ENCODE results near the gene AUTS2.

Gene AUTS2

GRCh38 chr7:70027867-70028266, 429.6 kb downstream of the AUTS2 start:
- Histone ChIP-seq H3K4me3 (ENCODE audit: low read length) (no peak overlapping the region), H3K27me3 (ENCODE audit: insufficient read depth, low read length, poor library complexity) (no peaks in the 10 kb centered on the region)
- WGBS (ENCODE audit: extremely low coverage, insufficient coverage, low lambda C conversion rate), result no CpG with 5 or more reads among the region's 4 CpGs

DNA sequence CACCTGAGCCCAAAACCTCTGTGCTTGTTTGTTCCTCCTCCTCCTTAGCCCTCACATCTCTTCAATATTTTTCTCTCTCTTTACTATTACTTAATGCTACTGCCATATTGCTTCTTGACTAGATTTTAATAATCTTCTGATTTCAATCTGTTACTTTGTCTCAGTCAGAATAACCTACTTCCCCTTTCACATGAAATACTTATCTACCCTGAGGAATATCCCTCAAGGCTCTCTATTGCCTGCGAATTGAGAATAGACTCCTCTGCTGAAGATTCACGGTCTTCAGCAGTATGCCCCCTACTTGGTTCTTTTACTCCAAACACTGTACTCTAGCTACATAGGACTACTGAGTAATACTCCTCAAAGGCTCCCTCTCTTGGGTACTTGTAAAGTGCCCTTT, 430.3 kb downstream of the AUTS2 start:
- no peak overlapping the region for H3K23ac ChIP-seq (ENCODE audit: low read length)
- H3K4ac ChIP-seq (ENCODE audit: low read depth, low read length), result no peak overlapping the region
- H2BK120ac ChIP-seq (ENCODE audit: low read depth, low read length), result no peak overlapping the region
- no peak overlapping the region for H3K27ac ChIP-seq (ENCODE audit: low read depth, low read length)
- H2BK15ac ChIP-seq (replicated peaks; ENCODE audit: low read depth), result no peak overlapping the region
- H3K18ac ChIP-seq (ENCODE audit: low read length), result no peak overlapping the region
- no peaks in the 10 kb centered on the region for H3K79me2 ChIP-seq (ENCODE audit: control insufficient read depth, insufficient read depth, low read length)
- H3K9ac ChIP-seq (ENCODE audit: low read length), result no peak overlapping the region
- no peak overlapping the region for H4K5ac ChIP-seq (ENCODE audit: low read length)
- no peak overlapping the region for H3K56ac ChIP-seq (ENCODE audit: low read length)
- DNase-seq, result no peak
- no peak overlapping the region for H2AK5ac ChIP-seq (ENCODE audit: low read length)
- no peak overlapping the region for H2BK5ac ChIP-seq (ENCODE audit: low read length)
- H3K4me1 ChIP-seq (ENCODE audit: control insufficient read depth, low read depth, low read length), result no peaks in the 10 kb centered on the region
- H3K27me3 ChIP-seq (ENCODE audit: insufficient read depth, low read length, poor library complexity), result no peaks in the 10 kb centered on the region
- no peak overlapping the region for H4K8ac ChIP-seq (ENCODE audit: low read depth, low read length)
- H3K4me3 ChIP-seq (ENCODE audit: low read length), result no peak overlapping the region
- WGBS (ENCODE audit: extremely low coverage, insufficient coverage, low lambda C conversion rate), result no CpG with 5 or more reads among the region's 2 CpGs
- H3K79me1 ChIP-seq (ENCODE audit: low read length), result no peaks in the 10 kb centered on the region
- no peak overlapping the region for H3K4me2 ChIP-seq (ENCODE audit: low read length)
- H3K36me3 ChIP-seq (ENCODE audit: control insufficient read depth, insufficient read depth, low read length), result no peaks in the 10 kb centered on the region

More at GRCh38 chr7:70027867-70028266, 429.6 kb downstream of the AUTS2 start:
- Histone ChIP-seq H3K79me2 (ENCODE audit: control insufficient read depth, insufficient read depth, low read length) (no peaks in the 10 kb centered on the region), H3K9ac (ENCODE audit: low read length) (no peak overlapping the region), H3K23ac (ENCODE audit: low read length) (no peak overlapping the region), H2BK15ac (replicated peaks; ENCODE audit: low read depth) (no peak overlapping the region), H2AK5ac (ENCODE audit: low read length) (no peak overlapping the region), H3K18ac (ENCODE audit: low read length) (no peak overlapping the region), H3K4me2 (ENCODE audit: low read length) (no peak overlapping the region), H3K4ac (ENCODE audit: low read depth, low read length) (no peak overlapping the region), H3K36me3 (ENCODE audit: control insufficient read depth, insufficient read depth, low read length) (no peaks in the 10 kb centered on the region), H3K4me1 (ENCODE audit: control insufficient read depth, low read depth, low read length) (no peaks in the 10 kb centered on the region), H4K5ac (ENCODE audit: low read length) (no peak overlapping the region), H3K56ac (ENCODE audit: low read length) (no peak overlapping the region), H3K27ac (ENCODE audit: low read depth, low read length) (no peak overlapping the region), H4K8ac (ENCODE audit: low read depth, low read length) (no peak overlapping the region), H2BK5ac (ENCODE audit: low read length) (no peak overlapping the region), H2BK120ac (ENCODE audit: low read depth, low read length) (no peak overlapping the region), H3K79me1 (ENCODE audit: low read length) (no peaks in the 10 kb centered on the region)
- DNase-seq, result no peak

GRCh38 chr7:70029993-70030392, 431.7 kb downstream of the AUTS2 start:
- Histone ChIP-seq H3K23ac (ENCODE audit: low read length) (no peak overlapping the region), H4K5ac (ENCODE audit: low read length) (no peak overlapping the region), H3K9ac (ENCODE audit: low read length) (no peak overlapping the region), H3K56ac (ENCODE audit: low read length) (no peak overlapping the region), H3K4me1 (ENCODE audit: control insufficient read depth, low read depth, low read length) (no peaks in the 10 kb centered on the region), H3K36me3 (ENCODE audit: control insufficient read depth, insufficient read depth, low read length) (no peaks in the 10 kb centered on the region), H3K4me3 (ENCODE audit: low read length) (no peak overlapping the region), H4K8ac (ENCODE audit: low read depth, low read length) (no peak overlapping the region), H3K27me3 (ENCODE audit: insufficient read depth, low read length, poor library complexity) (no peaks in the 10 kb centered on the region), H2BK15ac (replicated peaks; ENCODE audit: low read depth) (no peak overlapping the region), H2AK5ac (ENCODE audit: low read length) (no peak overlapping the region), H2BK5ac (ENCODE audit: low read length) (no peak overlapping the region), H3K4me2 (ENCODE audit: low read length) (no peak overlapping the region), H3K79me2 (ENCODE audit: control insufficient read depth, insufficient read depth, low read length) (no peaks in the 10 kb centered on the region), H3K27ac (ENCODE audit: low read depth, low read length) (no peak overlapping the region), H3K18ac (ENCODE audit: low read length) (no peak overlapping the region), H3K4ac (ENCODE audit: low read depth, low read length) (no peak overlapping the region), H3K79me1 (ENCODE audit: low read length) (no peaks in the 10 kb centered on the region), H2BK120ac (ENCODE audit: low read depth, low read length) (no peak overlapping the region)
- no CpG with 5 or more reads among the region's 1 CpG for WGBS (ENCODE audit: extremely low coverage, insufficient coverage, low lambda C conversion rate)
- DNase-seq, result no peak

GRCh38 chr7:70030745-70031144, 432.5 kb downstream of the AUTS2 start:
- H3K27ac ChIP-seq (ENCODE audit: low read depth, low read length), result no peak overlapping the region

DNA sequence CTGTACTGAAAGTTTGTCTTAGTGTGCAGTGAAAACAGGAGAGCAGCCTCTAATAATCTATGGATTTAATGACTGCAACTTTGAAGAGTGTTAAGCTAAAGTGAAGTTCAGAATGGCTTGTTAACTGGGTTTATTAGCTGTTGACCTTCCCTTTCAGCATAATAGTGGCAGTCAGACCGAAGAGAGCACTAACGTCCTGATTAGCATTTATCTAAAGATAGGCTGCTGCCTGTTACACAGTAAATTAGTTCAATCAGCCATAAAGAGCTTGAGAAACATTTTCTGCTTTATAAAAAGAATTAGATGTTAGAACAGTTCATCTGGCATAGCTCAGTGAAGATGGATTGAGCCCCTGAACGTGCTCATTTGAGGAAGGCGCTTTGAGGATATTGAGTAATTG, 433.0 kb downstream of the AUTS2 start:
- Histone ChIP-seq H3K4me2 (ENCODE audit: low read length) (no peak overlapping the region), H3K4me3 (ENCODE audit: low read length) (no peak overlapping the region), H4K5ac (ENCODE audit: low read length) (no peak overlapping the region), H3K9ac (ENCODE audit: low read length) (no peak overlapping the region), H3K4ac (ENCODE audit: low read depth, low read length) (no peak overlapping the region), H3K36me3 (ENCODE audit: control insufficient read depth, insufficient read depth, low read length) (no peaks in the 10 kb centered on the region), H3K27me3 (ENCODE audit: insufficient read depth, low read length, poor library complexity) (no peaks in the 10 kb centered on the region), H3K79me1 (ENCODE audit: low read length) (no peaks in the 10 kb centered on the region), H3K56ac (ENCODE audit: low read length) (no peak overlapping the region), H3K23ac (ENCODE audit: low read length) (no peak overlapping the region), H4K8ac (ENCODE audit: low read depth, low read length) (no peak overlapping the region), H3K27ac (ENCODE audit: low read depth, low read length) (no peak overlapping the region), H2BK5ac (ENCODE audit: low read length) (no peak overlapping the region), H2BK120ac (ENCODE audit: low read depth, low read length) (no peak overlapping the region), H2BK15ac (replicated peaks; ENCODE audit: low read depth) (no peak overlapping the region), H3K18ac (ENCODE audit: low read length) (no peak overlapping the region), H3K4me1 (ENCODE audit: control insufficient read depth, low read depth, low read length) (no peaks in the 10 kb centered on the region), H3K79me2 (ENCODE audit: control insufficient read depth, insufficient read depth, low read length) (no peaks in the 10 kb centered on the region), H2AK5ac (ENCODE audit: low read length) (no peak overlapping the region)
- DNase-seq, result no peak
- WGBS (ENCODE audit: extremely low coverage, insufficient coverage, low lambda C conversion rate), result no CpG with 5 or more reads among the region's 4 CpGs

More at GRCh38 chr7:70030745-70031144, 432.5 kb downstream of the AUTS2 start:
- H3K79me1 ChIP-seq (ENCODE audit: low read length), result no peaks in the 10 kb centered on the region
- H3K56ac ChIP-seq (ENCODE audit: low read length), result no peak overlapping the region
- no peaks in the 10 kb centered on the region for H3K79me2 ChIP-seq (ENCODE audit: control insufficient read depth, insufficient read depth, low read length)
- H3K4me1 ChIP-seq (ENCODE audit: control insufficient read depth, low read depth, low read length), result no peaks in the 10 kb centered on the region
- no peak overlapping the region for H3K18ac ChIP-seq (ENCODE audit: low read length)
- H3K4me2 ChIP-seq (ENCODE audit: low read length), result no peak overlapping the region
- no peak overlapping the region for H2BK120ac ChIP-seq (ENCODE audit: low read depth, low read length)
- no peak overlapping the region for H2AK5ac ChIP-seq (ENCODE audit: low read length)
- H4K5ac ChIP-seq (ENCODE audit: low read length), result no peak overlapping the region
- DNase-seq, result no peak
- H3K4ac ChIP-seq (ENCODE audit: low read depth, low read length), result no peak overlapping the region
- no peak overlapping the region for H2BK15ac ChIP-seq (replicated peaks; ENCODE audit: low read depth)
- H3K4me3 ChIP-seq (ENCODE audit: low read length), result no peak overlapping the region
- no peaks in the 10 kb centered on the region for H3K36me3 ChIP-seq (ENCODE audit: control insufficient read depth, insufficient read depth, low read length)
- H3K9ac ChIP-seq (ENCODE audit: low read length), result no peak overlapping the region
- H3K27me3 ChIP-seq (ENCODE audit: insufficient read depth, low read length, poor library complexity), result no peaks in the 10 kb centered on the region
- H3K23ac ChIP-seq (ENCODE audit: low read length), result no peak overlapping the region
- H4K8ac ChIP-seq (ENCODE audit: low read depth, low read length), result no peak overlapping the region
- H2BK5ac ChIP-seq (ENCODE audit: low read length), result no peak overlapping the region
- WGBS (ENCODE audit: extremely low coverage, insufficient coverage, low lambda C conversion rate), result no CpG with 5 or more reads among the region's 3 CpGs

DNA sequence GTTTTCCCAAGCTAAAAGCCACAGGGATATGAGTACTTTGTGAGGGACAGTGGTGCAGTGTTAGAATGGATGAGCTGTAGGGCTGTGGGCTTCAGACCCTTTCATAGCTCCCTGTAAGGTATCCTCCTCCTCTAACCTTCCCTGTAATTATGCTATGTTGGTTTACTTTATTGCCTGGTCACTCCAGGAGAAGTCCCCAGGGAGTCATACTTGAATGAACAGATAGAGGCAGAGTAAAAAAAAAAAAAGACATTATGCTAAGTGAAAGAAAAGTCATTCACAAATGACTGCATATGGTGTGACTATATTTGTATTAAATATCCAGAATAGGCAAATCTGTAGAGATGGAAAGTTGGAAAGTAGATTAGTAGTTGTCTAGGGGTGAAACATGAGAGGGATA, 434.4 kb downstream of the AUTS2 start:
- Histone ChIP-seq H3K4me1 (ENCODE audit: control insufficient read depth, low read depth, low read length) (no peaks in the 10 kb centered on the region), H2BK15ac (replicated peaks; ENCODE audit: low read depth) (no peak overlapping the region), H2BK5ac (ENCODE audit: low read length) (no peak overlapping the region), H3K18ac (ENCODE audit: low read length) (no peak overlapping the region), H2AK5ac (ENCODE audit: low read length) (no peak overlapping the region), H4K5ac (ENCODE audit: low read length) (no peak overlapping the region), H3K4me3 (ENCODE audit: low read length) (no peak overlapping the region), H3K4ac (ENCODE audit: low read depth, low read length) (no peak overlapping the region), H3K9ac (ENCODE audit: low read length) (no peak overlapping the region), H3K56ac (ENCODE audit: low read length) (no peak overlapping the region), H3K23ac (ENCODE audit: low read length) (no peak overlapping the region), H3K79me2 (ENCODE audit: control insufficient read depth, insufficient read depth, low read length) (no peaks in the 10 kb centered on the region), H2BK120ac (ENCODE audit: low read depth, low read length) (no peak overlapping the region), H3K4me2 (ENCODE audit: low read length) (no peak overlapping the region), H4K8ac (ENCODE audit: low read depth, low read length) (no peak overlapping the region), H3K79me1 (ENCODE audit: low read length) (no peaks in the 10 kb centered on the region), H3K36me3 (ENCODE audit: control insufficient read depth, insufficient read depth, low read length) (no peaks in the 10 kb centered on the region), H3K27ac (ENCODE audit: low read depth, low read length) (no peak overlapping the region), H3K27me3 (ENCODE audit: insufficient read depth, low read length, poor library complexity) (no peaks in the 10 kb centered on the region)
- DNase-seq, result no peak

All from mesendoderm (in vitro differentiated cells).